ENCODE data around the gene TPPP. TPM values are rescaled to one million over a fixed set of nuclear protein-coding genes. Genes with fewer than 3 reads are reported as not detected.
A peak's percentile ranks its signal among the peaks of the same experiment; 100 is the strongest.
"Not testable (repeated sequence)": the region's sequence is repeated elsewhere in the genome, so short reads cannot be mapped to it uniquely, and the experiment has no call there.

TPPP gene
- total and polyA plus RNA-seq, 4 donors: 3.7 to 24.1 (median 5.8) TPM

GRCh38 chr5:635306-636055 lies 57.7 kb downstream of the TPPP start:
- Histone ChIP-seq H3K9me3 (ENCODE audit: control insufficient read depth in 4 of 4, insufficient read depth in 3 of 4, low read length in 3 of 4) (peaks cover 0 to 10% (median 0%) of the 10 kb centered on the region in 4 donors), H3K9ac (ENCODE audit: insufficient read depth in 1 of 2, low read length in 2 of 2) (no peak overlapping the region), H3K27ac (ENCODE audit: low read depth in 1 of 2, low read length in 1 of 2) (no peak overlapping the region), H3K27me3 (ENCODE audit: control insufficient read depth in 3 of 3, insufficient read depth in 3 of 3, low read length in 2 of 3) (no peaks in the 10 kb centered on the region), H3K4me3 (no peak overlapping the region), H3K36me3 (ENCODE audit: control insufficient read depth in 4 of 4, insufficient read depth in 4 of 4, low read length in 4 of 4) (peaks cover 7 to 47% (median 16%) of the 10 kb centered on the region in 4 donors), H3K4me1 (ENCODE audit: control insufficient read depth in 5 of 5, insufficient read depth in 5 of 5, low read length in 5 of 5) (no peaks in the 10 kb centered on the region)
- no peak for ATAC-seq (ENCODE audit: insufficient read depth, low FRiP score)
- DNase-seq: no peak
- no peak for TF ChIP-seq CTCF (IDR thresholded peaks at IDR 0.05; ENCODE audit: control extremely low read depth, extremely low read depth)
- WGBS, 2 donors: 94 to 98% methylated on average over 18 of the region's 18 CpGs

DNA sequence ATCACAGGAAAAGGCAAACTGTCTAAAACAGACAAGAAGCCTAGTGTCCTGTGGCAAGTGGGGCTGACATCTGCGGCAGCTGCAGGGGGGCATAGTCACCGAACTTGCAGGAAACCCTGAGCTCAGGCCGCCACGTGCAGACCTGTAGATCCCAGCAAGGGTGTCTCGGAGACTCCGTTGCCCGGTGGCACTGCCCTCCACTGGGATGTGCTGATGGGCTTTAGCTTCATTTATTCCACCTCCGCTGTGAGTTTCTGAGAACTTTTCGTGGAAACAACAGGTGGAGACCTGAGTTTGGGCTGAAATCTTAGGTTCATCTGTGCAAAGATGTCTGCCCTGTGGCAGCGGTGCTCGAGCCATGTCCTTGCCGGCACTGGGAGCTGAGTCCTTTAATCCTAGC lies 59.0 kb downstream of the TPPP start:
- ATAC-seq (ENCODE audit: insufficient read depth, low FRiP score): no peak
- Histone ChIP-seq H3K9ac (ENCODE audit: insufficient read depth in 1 of 2, low read length in 2 of 2) (no peak overlapping the region), H3K4me1 (ENCODE audit: control insufficient read depth in 5 of 5, insufficient read depth in 5 of 5, low read length in 5 of 5) (no peaks in the 10 kb centered on the region), H3K4me3 (no peak overlapping the region), H3K9me3 (ENCODE audit: control insufficient read depth in 4 of 4, insufficient read depth in 3 of 4, low read length in 3 of 4) (peaks cover 0 to 10% (median 0%) of the 10 kb centered on the region in 4 donors), H3K27ac (ENCODE audit: low read depth in 1 of 2, low read length in 1 of 2) (no peak overlapping the region), H3K36me3 (ENCODE audit: control insufficient read depth in 4 of 4, insufficient read depth in 4 of 4, low read length in 4 of 4) (peaks cover 7 to 36% (median 15%) of the 10 kb centered on the region in 4 donors), H3K27me3 (ENCODE audit: control insufficient read depth in 3 of 3, insufficient read depth in 3 of 3, low read length in 2 of 3) (no peaks in the 10 kb centered on the region)
- no peak for TF ChIP-seq CTCF (IDR thresholded peaks at IDR 0.05; ENCODE audit: control extremely low read depth, extremely low read depth)
- 96 to 97% methylated on average over 12 of the region's 12 CpGs for WGBS, 2 donors
- no peak for DNase-seq

DNA sequence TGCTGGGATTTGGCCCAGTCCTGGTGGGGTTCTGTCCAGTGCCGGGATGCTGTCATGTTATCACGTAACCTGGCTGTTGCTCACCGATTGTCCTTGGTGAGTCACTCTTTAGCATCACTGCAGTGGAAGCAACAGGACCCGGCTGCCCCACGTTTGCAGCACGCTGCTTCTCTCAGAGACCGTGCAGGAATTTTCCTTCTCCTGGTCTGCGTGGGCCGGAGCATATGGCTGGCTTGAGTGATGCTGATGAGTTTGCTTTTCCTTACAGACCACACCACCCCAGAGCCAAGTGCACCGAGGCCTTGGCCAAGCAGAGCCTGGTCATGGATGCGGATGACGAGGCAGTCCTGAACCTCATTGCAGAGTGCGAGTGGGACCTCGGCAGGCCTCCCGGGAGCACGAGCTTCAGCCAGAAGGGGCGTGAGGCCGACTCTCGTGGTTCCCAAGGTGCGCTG lies 59.6 kb downstream of the TPPP start:
- 87 to 89% methylated on average over 20 of the region's 20 CpGs for WGBS, 2 donors
- Histone ChIP-seq H3K4me3 (no peak overlapping the region), H3K9ac (ENCODE audit: insufficient read depth in 1 of 2, low read length in 2 of 2) (no peak overlapping the region), H3K36me3 (ENCODE audit: control insufficient read depth in 4 of 4, insufficient read depth in 4 of 4, low read length in 4 of 4) (peaks cover 7 to 32% (median 15%) of the 10 kb centered on the region in 4 donors), H3K4me1 (ENCODE audit: control insufficient read depth in 5 of 5, insufficient read depth in 5 of 5, low read length in 5 of 5) (no peaks in the 10 kb centered on the region), H3K27ac (ENCODE audit: low read depth in 1 of 2, low read length in 1 of 2) (no peak overlapping the region), H3K27me3 (ENCODE audit: control insufficient read depth in 3 of 3, insufficient read depth in 3 of 3, low read length in 2 of 3) (no peaks in the 10 kb centered on the region), H3K9me3 (ENCODE audit: control insufficient read depth in 4 of 4, insufficient read depth in 3 of 4, low read length in 3 of 4) (peaks cover 0 to 9% (median 0%) of the 10 kb centered on the region in 4 donors)
- ATAC-seq (ENCODE audit: insufficient read depth, low FRiP score): no peak
- peak in 2 of 3 donors; percentile 13 to 22 for DNase-seq
- TF ChIP-seq CTCF (IDR thresholded peaks at IDR 0.05; ENCODE audit: control extremely low read depth, extremely low read depth): no peak

GRCh38 chr5:628351-629205 lies 64.6 kb downstream of the TPPP start:
- not testable (repeated sequence) for H3K9ac ChIP-seq (ENCODE audit: insufficient read depth in 1 of 2, low read length in 2 of 2); H3K27me3 ChIP-seq (ENCODE audit: control insufficient read depth in 3 of 3, insufficient read depth in 3 of 3, low read length in 2 of 3); H3K9me3 ChIP-seq (ENCODE audit: control insufficient read depth in 4 of 4, insufficient read depth in 3 of 4, low read length in 3 of 4); H3K4me3 ChIP-seq; DNase-seq; ATAC-seq (ENCODE audit: insufficient read depth, low FRiP score); H3K27ac ChIP-seq (ENCODE audit: low read depth in 1 of 2, low read length in 1 of 2); H3K4me1 ChIP-seq (ENCODE audit: control insufficient read depth in 5 of 5, insufficient read depth in 5 of 5, low read length in 5 of 5)
- 84 to 94% methylated on average over 21 of the region's 21 CpGs for WGBS, 2 donors
- H3K36me3 ChIP-seq (ENCODE audit: control insufficient read depth in 4 of 4, insufficient read depth in 4 of 4, low read length in 4 of 4): peaks cover 0 to 21% (median 1%) of the 10 kb centered on the region in 4 donors

All from lung (tissue), 12 donors.